ENCODE results near the gene SYNCRIP. TPM values are rescaled to one million over a fixed set of nuclear protein-coding genes. Genes with fewer than 3 reads are reported as not detected.
"Not testable (repeated sequence)": the region's sequence is repeated elsewhere in the genome, so short reads cannot be mapped to it uniquely, and the experiment has no call there.

SYNCRIP gene
- total RNA-seq, 5 donors from 2014 or later (not counting 1 experiment from before 2014, with no cell fraction given): 73.5 to 85.1 (median 80.5) TPM

GRCh38 chr6:85582832-85583231 is 59.9 kb downstream of the SYNCRIP start:
- H3K4me3 ChIP-seq (ENCODE audit: control insufficient read depth in 1 of 2, extremely low read depth in 1 of 2, low read length in 1 of 2); H3K27ac Mint-ChIP-seq; H3K4me1 ChIP-seq (ENCODE audit: control insufficient read depth in 1 of 2, extremely low read depth in 1 of 2, insufficient read depth in 2 of 2, low read length in 2 of 2); H3K27me3 ChIP-seq (replicated peaks in 1 of 2; ENCODE audit: control insufficient read depth in 2 of 2, extremely low read depth in 1 of 2, insufficient read depth in 2 of 2, low read length in 1 of 2); H3K4me3 Mint-ChIP-seq; H3K27me3 Mint-ChIP-seq; ATAC-seq (replicated peaks in 1 of 4); H3K36me3 ChIP-seq (ENCODE audit: control insufficient read depth in 2 of 2, extremely low read depth in 1 of 2, insufficient read depth in 1 of 2, low read length in 1 of 2); POLR2A ChIA-PET; H3K9me3 ChIP-seq; H3K27ac ChIP-seq (ENCODE audit: low read length); CTCF ChIA-PET; DNase-seq: not testable (repeated sequence)
- peaks cover 17 to 36% (median 19%) of the 10 kb centered on the region in 3 donors for H3K9me3 Mint-ChIP-seq
- peaks cover 58% of the 10 kb centered on the region for H3K36me3 Mint-ChIP-seq
- peaks cover 65 to 68% (median 65%) of the 10 kb centered on the region in 3 donors for H3K4me1 Mint-ChIP-seq
- WGBS (ENCODE audit: insufficient coverage): 100% methylated on average over 2 of the region's 4 CpGs

GRCh38 chr6:85581572-85581971 is 61.1 kb downstream of the SYNCRIP start:
- H3K9me3 Mint-ChIP-seq: peaks cover 17 to 36% (median 19%) of the 10 kb centered on the region in 3 donors
- Histone ChIP-seq H3K27me3 (replicated peaks in 1 of 2; ENCODE audit: control insufficient read depth in 2 of 2, extremely low read depth in 1 of 2, insufficient read depth in 2 of 2, low read length in 1 of 2) (no peaks in the 10 kb centered on the region), H3K9me3 (no peaks in the 10 kb centered on the region), H3K4me1 (ENCODE audit: control insufficient read depth in 1 of 2, extremely low read depth in 1 of 2, insufficient read depth in 2 of 2, low read length in 2 of 2) (peaks cover 0 to 5% of the 10 kb centered on the region in 2 experiments), H3K36me3 (ENCODE audit: control insufficient read depth in 2 of 2, extremely low read depth in 1 of 2, insufficient read depth in 1 of 2, low read length in 1 of 2) (peaks cover 2 to 8% of the 10 kb centered on the region in 2 donors), H3K4me3 (ENCODE audit: control insufficient read depth in 1 of 2, extremely low read depth in 1 of 2, low read length in 1 of 2) (no peak overlapping the region), H3K27ac (ENCODE audit: low read length) (no peak overlapping the region)
- ATAC-seq (replicated peaks in 1 of 4): no peak
- H3K4me3 Mint-ChIP-seq: no peak overlapping the region
- peaks cover 58% of the 10 kb centered on the region for H3K36me3 Mint-ChIP-seq
- ChIA-PET CTCF (no interaction called here), POLR2A (no interaction called here)
- no peaks in the 10 kb centered on the region for H3K27me3 Mint-ChIP-seq
- H3K4me1 Mint-ChIP-seq: peaks cover 59 to 64% (median 59%) of the 10 kb centered on the region in 3 donors
- DNase-seq: no peak
- H3K27ac Mint-ChIP-seq: no peak overlapping the region

GRCh38 chr6:85580878-85581267 is 61.8 kb downstream of the SYNCRIP start:
- H3K4me3 ChIP-seq (ENCODE audit: control insufficient read depth in 1 of 2, extremely low read depth in 1 of 2, low read length in 1 of 2): no peak overlapping the region
- DNase-seq (no peak), ATAC-seq (replicated peaks in 1 of 4) (no peak)
- no peak overlapping the region for H3K27ac ChIP-seq (ENCODE audit: low read length)
- Mint-ChIP-seq H3K27ac (no peak overlapping the region), H3K36me3 (peaks cover 54% of the 10 kb centered on the region), H3K4me1 (peaks cover 55 to 61% (median 56%) of the 10 kb centered on the region in 3 donors), H3K9me3 (peaks cover 17 to 36% (median 19%) of the 10 kb centered on the region in 3 donors), H3K4me3 (no peak overlapping the region), H3K27me3 (no peaks in the 10 kb centered on the region)
- no peaks in the 10 kb centered on the region for H3K9me3 ChIP-seq
- WGBS (ENCODE audit: insufficient coverage): no CpG with 5 or more reads among the region's 1 CpG
- peaks cover 2 to 8% of the 10 kb centered on the region in 2 donors for H3K36me3 ChIP-seq (ENCODE audit: control insufficient read depth in 2 of 2, extremely low read depth in 1 of 2, insufficient read depth in 1 of 2, low read length in 1 of 2)
- H3K4me1 ChIP-seq (ENCODE audit: control insufficient read depth in 1 of 2, extremely low read depth in 1 of 2, insufficient read depth in 2 of 2, low read length in 2 of 2): peaks cover 0 to 5% of the 10 kb centered on the region in 2 experiments
- ChIA-PET POLR2A (no interaction called here), CTCF (no interaction called here)
- H3K27me3 ChIP-seq (replicated peaks in 1 of 2; ENCODE audit: control insufficient read depth in 2 of 2, extremely low read depth in 1 of 2, insufficient read depth in 2 of 2, low read length in 1 of 2): no peaks in the 10 kb centered on the region

- WGBS (ENCODE audit: insufficient coverage): 98% methylated on average over 4 of the region's 5 CpGs
- Histone ChIP-seq H3K9me3 (no peaks in the 10 kb centered on the region), H3K4me3 (ENCODE audit: control insufficient read depth in 1 of 2, extremely low read depth in 1 of 2, low read length in 1 of 2) (no peak overlapping the region), H3K36me3 (ENCODE audit: control insufficient read depth in 2 of 2, extremely low read depth in 1 of 2, insufficient read depth in 1 of 2, low read length in 1 of 2) (peaks cover 2 to 8% of the 10 kb centered on the region in 2 donors), H3K27me3 (replicated peaks in 1 of 2; ENCODE audit: control insufficient read depth in 2 of 2, extremely low read depth in 1 of 2, insufficient read depth in 2 of 2, low read length in 1 of 2) (no peaks in the 10 kb centered on the region), H3K4me1 (ENCODE audit: control insufficient read depth in 1 of 2, extremely low read depth in 1 of 2, insufficient read depth in 2 of 2, low read length in 2 of 2) (peaks cover 0 to 5% of the 10 kb centered on the region in 2 experiments), H3K27ac (ENCODE audit: low read length) (no peak overlapping the region)
- no peaks in the 10 kb centered on the region for H3K27me3 Mint-ChIP-seq
- DNase-seq: no peak
- H3K4me3 Mint-ChIP-seq: no peak overlapping the region
- no peak overlapping the region for H3K27ac Mint-ChIP-seq
- H3K9me3 Mint-ChIP-seq: peaks cover 17 to 36% (median 19%) of the 10 kb centered on the region in 3 donors
- ChIA-PET POLR2A (no interaction called here), CTCF (no interaction called here)
- ATAC-seq (replicated peaks in 1 of 4): no peak
- peaks cover 50% of the 10 kb centered on the region for H3K36me3 Mint-ChIP-seq
- peaks cover 50 to 60% (median 56%) of the 10 kb centered on the region in 3 donors for H3K4me1 Mint-ChIP-seq
Measured at GRCh38 chr6:85580118-85580877, 62.4 kb downstream of the SYNCRIP start.

GRCh38 chr6:85579581-85579980 is 63.1 kb downstream of the SYNCRIP start:
- Mint-ChIP-seq H3K4me3 (no peak overlapping the region), H3K36me3 (peaks cover 42% of the 10 kb centered on the region), H3K27ac (no peak overlapping the region), H3K4me1 (peaks cover 43 to 60% (median 56%) of the 10 kb centered on the region in 3 donors), H3K27me3 (no peaks in the 10 kb centered on the region), H3K9me3 (peaks cover 17 to 30% (median 19%) of the 10 kb centered on the region in 3 donors)
- ChIA-PET CTCF (no interaction called here), POLR2A (no interaction called here)
- WGBS (ENCODE audit: insufficient coverage): 100% methylated on average over 2 of the region's 4 CpGs
- DNase-seq: no peak
- Histone ChIP-seq H3K27ac (ENCODE audit: low read length) (no peak overlapping the region), H3K9me3 (no peaks in the 10 kb centered on the region), H3K4me3 (ENCODE audit: control insufficient read depth in 1 of 2, extremely low read depth in 1 of 2, low read length in 1 of 2) (no peak overlapping the region), H3K36me3 (ENCODE audit: control insufficient read depth in 2 of 2, extremely low read depth in 1 of 2, insufficient read depth in 1 of 2, low read length in 1 of 2) (peaks cover 2 to 8% of the 10 kb centered on the region in 2 donors), H3K4me1 (ENCODE audit: control insufficient read depth in 1 of 2, extremely low read depth in 1 of 2, insufficient read depth in 2 of 2, low read length in 2 of 2) (peaks cover 0 to 5% of the 10 kb centered on the region in 2 experiments), H3K27me3 (replicated peaks in 1 of 2; ENCODE audit: control insufficient read depth in 2 of 2, extremely low read depth in 1 of 2, insufficient read depth in 2 of 2, low read length in 1 of 2) (no peaks in the 10 kb centered on the region)
- no peak for ATAC-seq (replicated peaks in 1 of 4)

GRCh38 chr6:85576476-85576875 is 66.2 kb downstream of the SYNCRIP start:
- H3K4me1 ChIP-seq (ENCODE audit: control insufficient read depth in 1 of 2, extremely low read depth in 1 of 2, insufficient read depth in 2 of 2, low read length in 2 of 2): peaks cover 0 to 5% of the 10 kb centered on the region in 2 experiments
- H3K36me3 ChIP-seq (ENCODE audit: control insufficient read depth in 2 of 2, extremely low read depth in 1 of 2, insufficient read depth in 1 of 2, low read length in 1 of 2): peaks cover 2 to 15% of the 10 kb centered on the region in 2 donors
- H3K4me1 Mint-ChIP-seq: peaks cover 13 to 37% (median 35%) of the 10 kb centered on the region in 3 donors
- H3K4me3 ChIP-seq (ENCODE audit: control insufficient read depth in 1 of 2, extremely low read depth in 1 of 2, low read length in 1 of 2): no peak overlapping the region
- DNase-seq (no peak), ATAC-seq (replicated peaks in 1 of 4) (no peak)
- no peaks in the 10 kb centered on the region for H3K27me3 Mint-ChIP-seq
- H3K27ac ChIP-seq (ENCODE audit: low read length): no peak overlapping the region
- no peaks in the 10 kb centered on the region for H3K9me3 ChIP-seq
- peaks cover under 1 to 4% (median 3%) of the 10 kb centered on the region in 3 donors for H3K9me3 Mint-ChIP-seq
- 100% methylated on average over 1 of the region's 2 CpGs for WGBS (ENCODE audit: insufficient coverage)
- H3K27ac Mint-ChIP-seq: no peak overlapping the region
- POLR2A ChIA-PET: no interaction called here
- H3K36me3 Mint-ChIP-seq: peaks cover 27% of the 10 kb centered on the region
- CTCF ChIA-PET: no interaction called here
- no peaks in the 10 kb centered on the region for H3K27me3 ChIP-seq (replicated peaks in 1 of 2; ENCODE audit: control insufficient read depth in 2 of 2, extremely low read depth in 1 of 2, insufficient read depth in 2 of 2, low read length in 1 of 2)
- no peak overlapping the region for H3K4me3 Mint-ChIP-seq
